Measurements from ENCODE around the gene CDKAL1.

Gene CDKAL1

GRCh38 chr6:20853828-20854227 is 319.6 kb downstream of the CDKAL1 start:
- no peak for DNase-seq (ENCODE audit: low read depth in 1 of 2, low spot score in 1 of 2)
- TF ChIP-seq GABPA (IDR thresholded peaks at IDR 0.05; ENCODE audit: low read depth) (no peak), REST (IDR thresholded peaks at IDR 0.05; ENCODE audit: insufficient replicate concordance, low read depth) (no peak), SPI1 (IDR thresholded peaks at IDR 0.05; ENCODE audit: borderline replicate concordance, low read depth) (no peak), CTCF (IDR thresholded peaks at IDR 0.05; ENCODE audit: insufficient read depth, low read length) (no peak), POLR2AphosphoS5 (IDR thresholded peaks at IDR 0.05; ENCODE audit: low read depth) (no peak)
- no peak overlapping the region for H3K4me3 ChIP-seq (replicated peaks; ENCODE audit: insufficient read depth, low read length)
- no peaks in the 10 kb centered on the region for H3K27me3 ChIP-seq (ENCODE audit: insufficient read depth, poor library complexity, severe bottlenecking)
- no peak overlapping the region for H3K27ac ChIP-seq (replicated peaks)

DNA sequence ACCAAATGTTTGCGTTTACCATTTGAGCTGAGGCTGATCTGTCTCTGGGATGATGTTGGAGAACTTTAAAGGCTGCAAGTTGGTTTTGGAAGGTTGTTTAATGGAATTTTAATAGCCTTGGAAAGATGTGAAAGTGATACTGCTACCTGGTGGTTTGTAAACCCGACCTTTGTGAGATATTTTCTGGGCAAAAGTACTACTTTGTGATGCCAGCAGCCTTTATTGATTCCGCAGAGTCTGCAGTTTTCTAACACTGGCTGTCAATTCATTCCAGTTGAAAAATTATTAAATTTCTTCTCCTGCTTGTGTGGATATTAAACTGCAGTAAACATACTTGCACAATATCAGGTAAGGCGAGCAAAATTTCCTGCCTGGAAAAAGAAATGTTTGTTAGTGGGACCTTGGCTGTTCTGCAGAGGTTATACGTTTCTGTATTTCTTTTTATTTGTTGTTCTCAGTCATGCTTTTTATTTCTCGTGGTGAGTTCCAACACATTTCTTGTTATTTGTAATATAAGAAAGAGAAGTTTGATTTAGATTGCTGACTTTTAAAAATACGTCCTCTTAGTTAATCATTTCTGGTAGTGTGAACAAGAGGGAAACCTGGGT is 322.5 kb downstream of the CDKAL1 start:
- Histone ChIP-seq H3K27ac (replicated peaks) (no peak overlapping the region), H3K4me3 (replicated peaks; ENCODE audit: insufficient read depth, low read length) (no peak overlapping the region), H3K27me3 (ENCODE audit: insufficient read depth, poor library complexity, severe bottlenecking) (no peaks in the 10 kb centered on the region)
- no peak for DNase-seq (ENCODE audit: low read depth in 1 of 2, low spot score in 1 of 2)
- TF ChIP-seq CTCF (IDR thresholded peaks at IDR 0.05; ENCODE audit: insufficient read depth, low read length) (no peak), POLR2AphosphoS5 (IDR thresholded peaks at IDR 0.05; ENCODE audit: low read depth) (no peak), REST (IDR thresholded peaks at IDR 0.05; ENCODE audit: insufficient replicate concordance, low read depth) (no peak), SPI1 (IDR thresholded peaks at IDR 0.05; ENCODE audit: borderline replicate concordance, low read depth) (no peak), GABPA (IDR thresholded peaks at IDR 0.05; ENCODE audit: low read depth) (no peak)

GRCh38 chr6:20861481-20861880 is 327.2 kb downstream of the CDKAL1 start:
- Histone ChIP-seq H3K4me3 (replicated peaks; ENCODE audit: insufficient read depth, low read length) (no peak overlapping the region), H3K27me3 (ENCODE audit: insufficient read depth, poor library complexity, severe bottlenecking) (no peaks in the 10 kb centered on the region), H3K27ac (replicated peaks) (no peak overlapping the region)
- no peak for TF ChIP-seq REST (IDR thresholded peaks at IDR 0.05; ENCODE audit: insufficient replicate concordance, low read depth)
- TF ChIP-seq SPI1 (IDR thresholded peaks at IDR 0.05; ENCODE audit: borderline replicate concordance, low read depth) = no peak
- TF ChIP-seq POLR2AphosphoS5 (IDR thresholded peaks at IDR 0.05; ENCODE audit: low read depth) = no peak
- no peak for TF ChIP-seq CTCF (IDR thresholded peaks at IDR 0.05; ENCODE audit: insufficient read depth, low read length)
- no peak for TF ChIP-seq GABPA (IDR thresholded peaks at IDR 0.05; ENCODE audit: low read depth)
- DNase-seq (ENCODE audit: low read depth in 1 of 2, low spot score in 1 of 2) = no peak
